ENCODE measurements around the gene WSCD1.

The WSCD1 gene

DNA sequence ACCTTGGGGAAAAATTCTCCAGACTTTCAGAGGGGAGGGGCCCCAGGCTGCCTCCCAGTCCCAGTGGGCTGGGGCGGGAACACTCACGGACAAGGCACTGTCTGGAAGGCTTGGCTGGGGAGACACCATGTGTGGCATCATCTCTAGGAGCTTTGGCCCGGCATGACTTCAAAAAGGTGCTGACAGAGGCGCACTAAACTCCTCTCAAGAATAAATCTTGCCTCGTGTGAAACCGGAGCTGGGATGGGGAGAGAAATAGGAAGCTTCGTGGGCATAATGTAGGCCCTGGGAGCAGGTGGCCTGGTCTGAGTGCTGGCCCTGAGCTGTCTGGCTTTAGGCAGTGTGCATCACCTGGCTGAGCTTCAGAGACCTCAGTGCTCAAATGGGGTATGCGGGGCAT, 5.7 kb downstream of the WSCD1 start:
- H3K9me3 Mint-ChIP-seq: no peaks in the 10 kb centered on the region
- peak overlapping the region in 1 of 3 experiments; percentile 41 for H3K4me3 Mint-ChIP-seq

DNA sequence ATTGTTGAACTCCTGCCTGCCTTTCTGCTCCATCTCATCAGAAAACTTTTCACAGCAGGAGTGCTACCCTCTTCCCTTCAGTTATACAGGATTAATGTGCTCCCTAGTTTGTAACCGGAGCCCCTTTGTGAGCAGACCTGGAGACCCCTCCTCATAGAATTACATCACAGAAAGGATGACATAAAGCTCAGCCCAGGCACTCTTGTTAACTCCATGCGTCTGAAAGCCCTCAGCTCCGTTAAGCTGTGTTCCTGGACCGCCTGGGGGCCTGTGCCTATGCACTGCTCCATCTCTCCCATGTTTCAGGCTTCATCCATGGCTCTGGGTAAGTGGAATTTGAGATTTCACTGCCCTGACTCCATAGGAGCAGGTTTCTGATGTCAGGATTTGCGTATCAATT, 7.6 kb downstream of the WSCD1 start:
- Mint-ChIP-seq H3K4me1 (peaks cover 63% of the 10 kb centered on the region), H3K36me3 (ENCODE audit: low read depth) (no peaks in the 10 kb centered on the region), H3K27ac (peak overlapping the region; percentile 48 to 68 (median 53)), H3K9me3 (no peaks in the 10 kb centered on the region), H3K27me3 (ENCODE audit: low read depth) (peaks cover 19% of the 10 kb centered on the region), H3K4me3 (peak overlapping the region in 1 of 3 experiments; percentile 44)
- TF ChIP-seq, protein P1, sequence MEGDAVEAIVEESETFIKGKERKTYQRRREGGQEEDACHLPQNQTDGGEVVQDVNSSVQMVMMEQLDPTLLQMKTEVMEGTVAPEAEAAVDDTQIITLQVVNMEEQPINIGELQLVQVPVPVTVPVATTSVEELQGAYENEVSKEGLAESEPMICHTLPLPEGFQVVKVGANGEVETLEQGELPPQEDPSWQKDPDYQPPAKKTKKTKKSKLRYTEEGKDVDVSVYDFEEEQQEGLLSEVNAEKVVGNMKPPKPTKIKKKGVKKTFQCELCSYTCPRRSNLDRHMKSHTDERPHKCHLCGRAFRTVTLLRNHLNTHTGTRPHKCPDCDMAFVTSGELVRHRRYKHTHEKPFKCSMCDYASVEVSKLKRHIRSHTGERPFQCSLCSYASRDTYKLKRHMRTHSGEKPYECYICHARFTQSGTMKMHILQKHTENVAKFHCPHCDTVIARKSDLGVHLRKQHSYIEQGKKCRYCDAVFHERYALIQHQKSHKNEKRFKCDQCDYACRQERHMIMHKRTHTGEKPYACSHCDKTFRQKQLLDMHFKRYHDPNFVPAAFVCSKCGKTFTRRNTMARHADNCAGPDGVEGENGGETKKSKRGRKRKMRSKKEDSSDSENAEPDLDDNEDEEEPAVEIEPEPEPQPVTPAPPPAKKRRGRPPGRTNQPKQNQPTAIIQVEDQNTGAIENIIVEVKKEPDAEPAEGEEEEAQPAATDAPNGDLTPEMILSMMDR (IDR thresholded peaks at IDR 0.05; ENCODE audit: unreplicated experiment in 3 of 3): no peak

More for the DNA sequence above, 5.7 kb downstream of the WSCD1 start:
- TF ChIP-seq, protein P1 (IDR thresholded peaks at IDR 0.05; ENCODE audit: unreplicated experiment in 3 of 3): no peak
- Mint-ChIP-seq H3K27ac (peak overlapping the region; percentile 29 to 68 (median 32)), H3K36me3 (ENCODE audit: low read depth) (no peaks in the 10 kb centered on the region), H3K27me3 (ENCODE audit: low read depth) (peaks cover 38% of the 10 kb centered on the region), H3K4me1 (peaks cover 63% of the 10 kb centered on the region)

DNA sequence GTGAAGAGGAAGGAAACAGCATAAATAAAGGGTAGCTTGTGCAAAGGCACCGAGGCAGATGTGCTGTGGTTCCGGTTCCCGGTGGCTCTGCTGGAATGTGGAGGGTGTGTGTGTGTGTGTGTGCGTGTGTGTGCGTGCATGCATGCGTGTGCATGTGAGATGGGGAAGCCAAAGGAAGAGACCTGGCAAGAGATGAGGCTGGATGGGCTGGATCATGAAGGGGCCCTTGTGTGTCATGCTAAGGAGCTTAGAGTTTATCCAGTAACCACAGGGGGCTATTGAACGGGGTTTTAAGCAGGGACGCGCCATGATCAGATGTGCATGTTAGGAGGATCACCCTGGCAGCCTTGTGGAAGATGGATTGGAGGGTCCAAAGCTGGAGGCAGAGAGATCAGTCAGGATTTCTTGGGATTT, 8.3 kb downstream of the WSCD1 start:
- peaks cover 67% of the 10 kb centered on the region for H3K4me1 Mint-ChIP-seq
- no peaks in the 10 kb centered on the region for H3K9me3 Mint-ChIP-seq
- TF ChIP-seq, protein P1 (IDR thresholded peaks at IDR 0.05; ENCODE audit: unreplicated experiment in 3 of 3): no peak
- H3K36me3 Mint-ChIP-seq (ENCODE audit: low read depth): no peaks in the 10 kb centered on the region
- H3K27ac Mint-ChIP-seq: peak overlapping the region; percentile 48 to 68 (median 53)
- peak overlapping the region; percentile 26 to 44 (median 32) for H3K4me3 Mint-ChIP-seq
- peaks cover 13% of the 10 kb centered on the region for H3K27me3 Mint-ChIP-seq (ENCODE audit: low read depth)

DNA sequence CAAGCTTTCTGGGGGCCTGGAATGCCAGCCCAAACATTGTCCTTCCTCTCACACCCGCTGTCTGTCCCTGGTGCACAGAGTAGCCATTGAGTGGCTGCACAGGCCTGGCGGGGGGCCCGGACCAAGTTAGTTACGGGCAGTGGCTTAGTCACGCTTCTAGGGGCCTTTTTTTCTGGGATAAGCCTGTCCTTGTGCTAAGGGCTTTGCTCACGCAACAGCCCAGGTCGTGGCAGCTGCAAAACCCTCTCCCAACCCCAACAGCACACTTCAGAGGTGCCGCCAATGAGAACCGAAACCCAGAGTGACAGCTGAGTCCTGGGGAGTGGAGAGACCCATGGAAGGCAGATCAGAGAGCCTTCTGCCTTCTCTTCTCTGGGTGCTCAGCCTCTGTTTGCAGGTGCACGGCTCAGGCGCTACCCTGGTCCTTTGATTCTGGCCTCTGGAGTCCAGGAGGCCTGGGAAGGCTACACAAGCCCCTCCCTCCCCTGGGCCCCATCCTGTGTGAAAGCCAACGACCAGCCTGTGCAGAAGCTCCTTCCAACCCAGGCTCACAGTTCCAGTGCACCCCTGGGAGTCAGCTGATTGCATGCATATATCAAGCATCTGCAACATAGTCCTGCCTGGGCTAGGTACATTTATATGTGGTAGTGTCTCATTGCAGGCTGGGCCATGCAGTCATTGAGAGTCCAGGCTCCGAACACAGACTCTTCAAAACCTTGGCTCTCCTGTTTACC, 9.1 kb downstream of the WSCD1 start:
- Mint-ChIP-seq H3K36me3 (ENCODE audit: low read depth) (no peaks in the 10 kb centered on the region), H3K27me3 (ENCODE audit: low read depth) (peaks cover 13% of the 10 kb centered on the region), H3K27ac (peak overlapping the region; percentile 48 to 68 (median 53)), H3K4me3 (peak overlapping the region in 2 of 3 experiments; percentile 32 to 55), H3K9me3 (no peaks in the 10 kb centered on the region), H3K4me1 (peaks cover 67% of the 10 kb centered on the region)
- TF ChIP-seq, protein P1 (IDR thresholded peaks at IDR 0.05; ENCODE audit: unreplicated experiment in 3 of 3): no peak

DNA sequence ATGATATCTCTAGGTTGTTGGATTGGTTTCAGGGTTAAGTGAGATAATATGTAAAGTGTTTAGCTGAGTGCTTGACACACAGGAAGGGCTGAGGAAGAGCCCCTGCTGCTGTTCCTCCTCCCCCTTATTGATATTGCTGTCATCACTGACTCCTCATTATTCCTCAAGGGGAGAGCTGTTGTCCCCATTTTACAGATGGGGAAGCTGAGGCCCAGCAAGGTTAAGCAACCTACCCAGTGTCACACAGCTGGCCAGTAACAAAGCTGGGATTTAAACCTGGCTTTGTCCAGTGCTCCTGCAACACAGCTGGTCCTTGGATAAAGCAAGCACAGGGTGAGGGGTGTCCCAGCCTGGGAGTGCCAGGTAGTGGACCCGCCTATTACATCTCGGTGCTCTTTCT, 9.8 kb downstream of the WSCD1 start:
- peaks cover 13% of the 10 kb centered on the region for H3K27me3 Mint-ChIP-seq (ENCODE audit: low read depth)
- H3K4me1 Mint-ChIP-seq: peaks cover 71% of the 10 kb centered on the region
- TF ChIP-seq, protein P1 (IDR thresholded peaks at IDR 0.05; ENCODE audit: unreplicated experiment in 3 of 3): no peak
- no peak overlapping the region for H3K4me3 Mint-ChIP-seq
- no peaks in the 10 kb centered on the region for H3K9me3 Mint-ChIP-seq
- no peaks in the 10 kb centered on the region for H3K36me3 Mint-ChIP-seq (ENCODE audit: low read depth)
- peak overlapping the region in 1 of 3 experiments; percentile 58 for H3K27ac Mint-ChIP-seq
